GM18907 (cell line): ENCODE data around the gene DLST.

Source experiments
- ATAC-seq: cut with Tn5 transposase; IDR thresholded peaks from one replicate; pipeline ENCODE4 v1.9.1; 2021; ENCODE audit warnings: mild to moderate bottlenecking, moderate library complexity; ENCODE audit not compliant: unreplicated experiment

DLST gene

GRCh38 chr14:74936731-74937130 is 55.0 kb downstream of the DLST start:
- no peak for ATAC-seq

DNA sequence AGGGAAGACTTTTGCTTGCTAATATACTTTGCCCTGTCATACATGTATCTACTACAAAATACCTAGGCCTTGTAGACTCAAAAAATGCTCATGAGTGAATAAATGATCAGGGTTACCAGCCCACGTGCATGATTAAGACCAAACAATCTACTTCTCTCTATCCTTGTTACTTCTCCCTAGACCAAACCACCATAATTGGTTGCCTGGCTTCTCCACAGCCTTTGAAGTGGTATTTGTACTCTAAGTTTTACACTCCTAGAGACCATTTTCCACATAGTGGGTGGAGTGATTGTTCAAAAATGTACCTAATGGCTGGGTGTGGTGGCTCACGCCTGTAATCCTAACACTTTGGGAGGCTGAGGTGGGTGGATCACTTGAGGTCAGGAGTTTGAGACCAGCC is 55.5 kb downstream of the DLST start:
- ATAC-seq = no peak

GRCh38 chr14:74938531-74939495 is 57.1 kb downstream of the DLST start:
- ATAC-seq = no peak

- ATAC-seq = no peak
Observed at GRCh38 chr14:74940956-74941565, 59.3 kb downstream of the DLST start.

GRCh38 chr14:74941676-74942097 is 60.0 kb downstream of the DLST start:
- ATAC-seq = peak; percentile 52

- peak; percentile 23 for ATAC-seq
Observed at GRCh38 chr14:74942181-74942580, 60.5 kb downstream of the DLST start.

DNA sequence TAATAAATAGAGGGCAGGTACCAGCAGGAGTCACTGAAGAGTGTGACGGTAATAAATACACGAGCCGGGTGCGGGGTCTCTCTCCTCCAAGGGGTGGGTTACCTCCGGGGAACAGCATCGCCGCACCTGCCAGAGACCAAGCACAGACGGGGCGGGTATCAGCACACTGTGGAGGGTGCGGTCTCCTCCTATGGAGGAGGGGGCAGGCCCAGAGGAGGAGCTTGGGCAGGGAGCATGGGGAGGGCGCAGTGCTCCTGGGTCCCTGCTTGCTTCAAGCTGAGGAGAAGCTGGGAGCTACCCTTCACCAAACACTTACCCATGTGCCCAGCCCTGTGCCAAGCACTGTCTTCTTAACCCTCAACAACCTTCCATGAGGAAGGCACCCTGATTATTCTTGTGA is 60.9 kb downstream of the DLST start:
- ATAC-seq = peak; percentile 22

DNA sequence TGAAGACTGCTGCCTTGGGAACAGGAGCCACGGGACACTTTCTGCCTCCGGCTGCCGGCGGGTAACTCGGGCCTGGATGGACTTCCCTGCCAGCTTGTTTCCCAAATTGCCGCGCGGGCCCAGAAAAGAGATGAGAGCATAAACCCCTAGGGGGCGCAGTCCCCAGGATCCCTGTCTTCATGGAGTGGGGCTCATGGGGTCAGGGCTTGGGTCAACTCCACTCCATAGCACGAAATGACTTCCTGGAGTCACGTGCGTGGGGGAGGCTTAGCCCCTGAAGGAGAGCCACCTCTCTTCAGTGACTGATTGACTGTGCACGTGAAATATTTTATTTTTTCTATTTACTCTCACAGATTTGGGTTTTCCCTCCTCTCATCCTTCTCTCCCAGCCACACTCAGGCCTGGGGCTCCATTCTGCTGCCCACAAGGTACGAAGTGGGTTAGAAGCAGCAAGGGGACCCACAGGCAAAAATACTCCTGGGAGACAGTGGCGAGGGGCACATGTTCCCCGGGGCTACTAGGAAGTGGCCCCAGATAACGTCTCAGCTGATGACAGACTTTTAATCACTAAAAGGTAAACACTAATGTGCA is 63.6 kb downstream of the DLST start:
- no peak for ATAC-seq

DNA sequence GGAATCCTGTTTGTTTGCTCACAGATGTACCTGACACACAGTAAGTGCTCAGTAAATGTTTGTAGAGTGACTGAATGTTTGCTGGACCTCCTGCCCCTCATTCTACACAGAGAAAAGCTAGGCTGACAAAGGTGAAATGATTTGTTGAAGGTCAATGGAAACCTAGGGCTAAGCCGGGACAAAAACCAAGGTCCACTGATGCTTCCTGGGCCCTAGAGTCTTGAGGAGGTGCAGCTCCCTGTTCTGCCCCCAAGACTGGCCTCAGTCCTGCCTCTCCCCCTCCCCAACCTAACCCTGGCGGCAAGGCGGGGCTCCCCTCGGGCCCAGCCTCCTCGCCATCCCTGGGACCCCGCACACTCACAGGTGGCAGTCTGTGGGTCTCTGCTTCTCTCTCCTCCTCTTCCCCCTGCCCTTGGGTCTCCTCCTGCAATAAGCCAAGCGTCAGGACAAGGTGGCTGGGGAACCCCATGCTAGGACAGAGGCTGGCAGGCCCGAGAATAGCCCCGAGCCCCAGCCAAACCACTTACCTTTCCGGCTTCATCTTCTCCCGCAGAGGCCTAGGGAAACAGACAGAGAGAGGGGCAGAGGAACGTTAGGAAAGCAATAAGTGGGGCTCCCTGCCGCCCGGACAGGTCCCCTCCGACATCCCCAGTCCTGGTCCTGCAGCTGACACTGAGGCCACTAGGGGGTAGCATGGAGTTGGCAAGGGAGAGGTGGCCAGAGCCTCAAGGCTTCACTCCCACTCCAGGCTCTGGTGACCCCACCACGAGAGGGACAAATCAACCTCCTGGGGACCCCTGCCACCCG is 64.3 kb downstream of the DLST start:
- ATAC-seq = peak; percentile 49

DNA sequence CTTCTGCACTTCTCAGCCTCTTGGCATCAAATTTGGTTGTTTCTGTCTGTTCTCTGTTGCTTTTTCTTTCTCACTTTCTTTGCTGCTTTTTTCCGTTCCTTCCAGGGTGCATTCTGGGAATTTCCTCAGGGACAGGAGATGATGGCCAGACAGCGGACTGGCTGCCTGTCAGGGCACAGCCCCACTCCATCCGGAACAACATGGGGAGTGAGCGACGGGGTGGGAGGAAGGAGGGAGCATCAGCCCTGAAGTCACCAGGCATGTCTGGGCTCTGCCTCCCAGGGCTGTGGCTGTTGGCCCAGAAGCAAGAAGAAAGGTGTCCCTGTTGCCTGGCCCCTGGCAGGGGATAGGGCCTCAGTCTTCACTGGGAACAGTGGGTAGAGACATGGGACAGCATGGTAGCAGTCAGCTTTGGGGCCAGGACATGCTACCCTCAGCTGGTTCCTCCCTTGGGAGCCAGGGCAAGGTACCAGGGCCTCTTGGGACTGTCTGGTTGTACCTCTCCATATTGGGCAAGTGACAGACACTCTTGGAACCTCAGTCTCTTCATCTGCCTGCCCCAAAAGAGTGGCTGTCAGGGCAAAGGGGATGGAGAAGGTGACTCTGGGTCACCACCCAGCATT is 65.1 kb downstream of the DLST start:
- ATAC-seq = no peak

DNA sequence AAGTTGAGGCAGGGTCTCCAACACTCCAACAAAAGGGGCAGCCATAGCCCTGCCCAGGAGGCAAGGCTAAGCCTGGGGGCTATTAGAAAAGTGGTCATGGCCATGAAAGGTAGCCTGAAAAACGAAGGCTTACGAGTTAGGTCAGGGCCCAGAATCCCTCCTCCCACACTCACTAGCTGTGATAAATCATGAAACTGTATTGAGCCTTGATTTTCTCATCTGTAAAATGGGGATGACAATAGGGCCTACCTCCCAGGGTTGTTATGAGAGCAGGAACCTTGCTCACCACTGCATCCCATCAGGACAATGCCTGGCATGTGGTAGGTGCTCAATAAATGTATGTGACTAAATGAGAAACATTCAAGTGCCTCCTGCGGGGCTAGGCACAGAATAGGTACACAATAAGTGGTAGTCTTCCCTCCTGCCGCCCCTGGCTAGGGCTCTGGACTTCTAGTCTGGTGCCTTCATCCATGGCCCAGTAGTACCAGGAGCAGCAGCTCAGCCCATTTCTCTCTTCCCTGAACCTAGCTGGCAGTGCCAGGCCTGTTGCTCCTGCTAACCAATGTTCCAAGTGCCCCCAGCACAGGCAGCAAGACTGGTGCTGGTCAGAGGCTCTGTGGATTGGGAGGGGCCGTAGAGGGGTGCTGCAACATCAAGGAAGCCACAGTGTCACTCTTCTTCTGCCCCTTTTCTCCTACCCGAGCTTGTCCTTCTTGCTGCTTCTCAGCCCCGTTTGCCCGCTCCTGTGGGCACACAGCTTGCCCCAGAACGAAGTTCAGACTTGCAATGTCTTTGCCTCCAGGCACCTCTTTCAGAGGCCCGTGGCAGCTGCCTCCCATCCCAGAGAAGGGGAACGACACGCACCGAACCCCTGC is 65.9 kb downstream of the DLST start:
- ATAC-seq = no peak

- ATAC-seq = no peak
Observed at GRCh38 chr14:74948228-74949175, 66.8 kb downstream of the DLST start.

GRCh38 chr14:74949191-74949601 is 67.5 kb downstream of the DLST start:
- no peak for ATAC-seq

GRCh38 chr14:74949859-74950573 is 68.3 kb downstream of the DLST start:
- ATAC-seq = no peak

GRCh38 chr14:74950795-74951442 is 69.2 kb downstream of the DLST start:
- ATAC-seq = no peak

DNA sequence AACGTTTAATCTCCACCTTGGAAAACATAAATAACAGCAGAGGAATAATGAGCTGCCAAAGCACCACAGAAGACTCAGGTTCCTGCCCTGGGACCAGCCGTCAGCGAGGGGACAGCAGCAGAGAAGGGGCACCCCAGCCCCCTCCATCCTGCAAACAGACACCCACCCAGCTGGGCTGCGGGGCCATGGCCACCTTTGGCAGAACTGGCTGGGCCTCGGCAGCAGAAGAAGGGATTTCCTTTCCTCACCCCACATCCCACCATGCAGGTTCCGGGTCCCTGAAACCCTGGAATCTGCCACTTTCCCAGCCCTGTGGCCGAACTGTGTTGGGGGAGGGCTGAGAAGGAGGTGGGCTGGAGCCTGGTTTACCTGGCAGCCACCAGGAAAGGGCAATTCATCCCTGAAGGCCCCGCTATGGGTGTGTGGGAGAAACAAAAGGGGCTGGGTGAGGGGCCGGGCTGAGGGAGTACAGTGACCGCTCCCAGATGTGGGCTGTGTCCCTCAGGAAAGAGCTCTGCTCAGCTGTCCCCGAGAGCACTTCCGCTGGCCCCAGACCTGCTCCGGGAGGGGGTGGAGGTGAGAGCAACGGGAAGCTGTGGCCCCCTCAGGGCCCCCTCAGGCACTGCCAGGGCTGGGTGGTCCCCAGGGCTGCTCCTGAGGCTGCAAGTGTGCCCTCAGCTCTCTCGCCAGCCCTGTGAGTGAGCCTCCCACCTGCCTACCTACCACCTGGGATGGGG is 69.9 kb downstream of the DLST start:
- no peak for ATAC-seq
